ENCODE results near the gene PAFAH1B2. TPM values are rescaled to one million over a fixed set of nuclear protein-coding genes. Genes with fewer than 3 reads are reported as not detected.

Gene PAFAH1B2
- total RNA-seq, 1 experiment from 2014 or later, result 91.3 TPM

DNA sequence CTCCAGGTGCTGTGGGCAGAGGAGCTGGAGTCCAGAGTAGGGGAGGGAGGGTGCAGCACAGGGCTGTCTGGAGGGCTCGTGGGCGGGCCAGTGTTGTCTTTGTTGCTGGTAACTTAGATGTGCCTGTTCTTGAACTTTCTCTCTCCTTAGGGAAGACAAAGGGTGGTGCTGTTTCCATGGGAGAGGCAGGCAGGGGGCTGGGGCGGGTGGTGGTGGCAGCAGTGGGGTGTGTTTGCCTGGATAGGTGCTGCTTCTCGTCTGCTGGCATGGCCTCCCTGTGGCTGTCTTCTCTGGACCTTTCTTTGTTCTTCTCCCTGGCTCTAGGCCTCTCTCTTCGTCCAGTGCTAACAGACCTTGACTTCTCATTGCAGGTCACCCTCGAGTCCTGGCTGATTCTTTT is 42.9 kb downstream of the PAFAH1B2 start:
- ChIA-PET POLR2A (ENCODE audit: unreplicated experiment) (no interaction called here), CTCF (no interaction called here)
- intact Hi-C loops (cut with micrococcal nuclease; ENCODE audit: unreplicated experiment), result no loop called here
- no peaks in the 10 kb centered on the region for H3F3A ChIP-seq (ENCODE audit: insufficient read depth, low read depth)
- no TSS peak for BruUV-seq (replicated peaks)
- H3K4me3 ChIP-seq, result no peak overlapping the region
- no peaks in the 10 kb centered on the region for H4K20me1 ChIP-seq (ENCODE audit: insufficient read depth)
- no peak for DNase-seq
- H3K79me2 ChIP-seq (ENCODE audit: low read depth), result no peaks in the 10 kb centered on the region
- TF ChIP-seq EZH2 (IDR thresholded peaks at IDR 0.05; ENCODE audit: low read depth), result no peak
- TF ChIP-seq, protein P1, sequence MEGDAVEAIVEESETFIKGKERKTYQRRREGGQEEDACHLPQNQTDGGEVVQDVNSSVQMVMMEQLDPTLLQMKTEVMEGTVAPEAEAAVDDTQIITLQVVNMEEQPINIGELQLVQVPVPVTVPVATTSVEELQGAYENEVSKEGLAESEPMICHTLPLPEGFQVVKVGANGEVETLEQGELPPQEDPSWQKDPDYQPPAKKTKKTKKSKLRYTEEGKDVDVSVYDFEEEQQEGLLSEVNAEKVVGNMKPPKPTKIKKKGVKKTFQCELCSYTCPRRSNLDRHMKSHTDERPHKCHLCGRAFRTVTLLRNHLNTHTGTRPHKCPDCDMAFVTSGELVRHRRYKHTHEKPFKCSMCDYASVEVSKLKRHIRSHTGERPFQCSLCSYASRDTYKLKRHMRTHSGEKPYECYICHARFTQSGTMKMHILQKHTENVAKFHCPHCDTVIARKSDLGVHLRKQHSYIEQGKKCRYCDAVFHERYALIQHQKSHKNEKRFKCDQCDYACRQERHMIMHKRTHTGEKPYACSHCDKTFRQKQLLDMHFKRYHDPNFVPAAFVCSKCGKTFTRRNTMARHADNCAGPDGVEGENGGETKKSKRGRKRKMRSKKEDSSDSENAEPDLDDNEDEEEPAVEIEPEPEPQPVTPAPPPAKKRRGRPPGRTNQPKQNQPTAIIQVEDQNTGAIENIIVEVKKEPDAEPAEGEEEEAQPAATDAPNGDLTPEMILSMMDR (conservative IDR thresholded peaks at IDR 0.05), result no peak
- H3K27ac ChIP-seq, result no peak overlapping the region
- H3K9me3 ChIP-seq (ENCODE audit: insufficient read depth, low read depth), result no peaks in the 10 kb centered on the region
- H3K27me3 ChIP-seq (ENCODE audit: insufficient read depth, low read depth), result no peaks in the 10 kb centered on the region
- H3K36me3 ChIP-seq (ENCODE audit: low read depth), result no peaks in the 10 kb centered on the region
- no peak overlapping the region for H2AFZ ChIP-seq
- no peak overlapping the region for H3K4me2 ChIP-seq
- no peaks in the 10 kb centered on the region for H3K4me1 ChIP-seq (replicated peaks; ENCODE audit: insufficient read depth)
- H3K9me2 ChIP-seq (ENCODE audit: insufficient read depth), result no peaks in the 10 kb centered on the region

DNA sequence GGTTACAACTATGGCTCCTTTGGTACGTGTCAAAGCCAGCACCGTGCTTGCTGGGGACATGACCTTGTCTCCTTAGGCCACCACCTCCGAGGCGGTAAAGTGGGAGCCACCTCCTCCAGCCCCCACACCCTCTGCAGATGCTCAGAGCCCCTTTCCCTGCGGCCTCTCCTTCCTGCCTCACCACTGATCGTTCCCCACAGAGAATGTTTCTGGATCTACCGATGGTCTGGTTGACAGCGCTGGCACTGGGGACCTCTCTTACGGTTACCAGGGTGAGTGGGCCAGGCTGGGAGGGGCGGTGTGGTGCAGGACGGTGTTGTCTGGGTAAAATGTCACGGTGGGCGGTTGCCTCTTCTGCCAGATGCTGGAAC is 43.3 kb downstream of the PAFAH1B2 start:
- no peak overlapping the region for H3K4me3 ChIP-seq
- H3K36me3 ChIP-seq (ENCODE audit: low read depth), result no peaks in the 10 kb centered on the region
- H3K9me2 ChIP-seq (ENCODE audit: insufficient read depth), result no peaks in the 10 kb centered on the region
- no peak overlapping the region for H3K27ac ChIP-seq
- no peak overlapping the region for H3K4me2 ChIP-seq
- H2AFZ ChIP-seq, result no peak overlapping the region
- BruUV-seq (replicated peaks), result no TSS peak
- H3F3A ChIP-seq (ENCODE audit: insufficient read depth, low read depth), result no peaks in the 10 kb centered on the region
- CTCF ChIA-PET, result no interaction called here
- no peaks in the 10 kb centered on the region for H3K4me1 ChIP-seq (replicated peaks; ENCODE audit: insufficient read depth)
- H3K9me3 ChIP-seq (ENCODE audit: insufficient read depth, low read depth), result no peaks in the 10 kb centered on the region
- no peaks in the 10 kb centered on the region for H3K27me3 ChIP-seq (ENCODE audit: insufficient read depth, low read depth)
- intact Hi-C loops (cut with micrococcal nuclease; ENCODE audit: unreplicated experiment), result no loop called here
- POLR2A ChIA-PET (ENCODE audit: unreplicated experiment), result no interaction called here
- DNase-seq, result no peak
- H4K20me1 ChIP-seq (ENCODE audit: insufficient read depth), result no peaks in the 10 kb centered on the region
- no peaks in the 10 kb centered on the region for H3K79me2 ChIP-seq (ENCODE audit: low read depth)
- TF ChIP-seq, protein P1 (conservative IDR thresholded peaks at IDR 0.05), result no peak
- no peak for TF ChIP-seq EZH2 (IDR thresholded peaks at IDR 0.05; ENCODE audit: low read depth)

DNA sequence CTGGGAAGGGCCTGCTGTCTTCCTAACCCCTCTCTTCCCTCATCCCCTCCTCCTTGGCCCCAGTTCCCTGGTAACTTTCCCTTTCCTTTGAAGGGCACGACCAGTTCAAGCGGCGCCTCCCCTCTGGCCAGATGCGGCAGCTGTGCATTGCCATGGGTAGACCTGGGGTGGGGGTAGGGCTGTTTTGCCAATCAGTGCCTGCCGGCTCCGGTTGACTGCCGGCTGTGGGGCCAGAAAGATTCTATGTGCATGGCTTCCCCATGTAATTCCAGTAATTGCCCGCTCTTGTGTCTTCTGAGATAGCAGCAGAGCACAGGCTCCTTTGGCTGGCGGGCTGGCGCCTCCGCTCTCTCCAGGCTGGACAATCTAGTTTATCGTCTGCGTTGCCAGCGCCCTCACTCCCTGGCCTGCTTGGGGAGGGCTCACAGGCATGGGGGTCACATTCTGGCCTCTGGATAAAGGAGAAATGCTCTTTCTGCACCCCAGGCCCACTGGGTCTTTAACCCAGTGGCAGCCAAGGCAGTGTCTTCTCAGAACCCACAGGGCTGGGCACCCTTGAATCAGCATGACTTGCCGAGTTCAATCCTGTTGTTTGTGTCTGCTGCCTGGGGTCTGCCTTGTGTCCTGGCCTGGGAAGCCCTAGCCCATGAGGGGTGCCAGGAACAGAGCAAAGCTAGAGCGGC is 43.9 kb downstream of the PAFAH1B2 start:
- Histone ChIP-seq H2AFZ (no peak overlapping the region), H3K27ac (no peak overlapping the region), H3K79me2 (ENCODE audit: low read depth) (no peaks in the 10 kb centered on the region), H3K4me2 (no peak overlapping the region), H4K20me1 (ENCODE audit: insufficient read depth) (no peaks in the 10 kb centered on the region), H3K9me3 (ENCODE audit: insufficient read depth, low read depth) (no peaks in the 10 kb centered on the region), H3K27me3 (ENCODE audit: insufficient read depth, low read depth) (no peaks in the 10 kb centered on the region), H3K36me3 (ENCODE audit: low read depth) (no peaks in the 10 kb centered on the region), H3K4me3 (no peak overlapping the region), H3K4me1 (replicated peaks; ENCODE audit: insufficient read depth) (no peaks in the 10 kb centered on the region), H3F3A (ENCODE audit: insufficient read depth, low read depth) (no peaks in the 10 kb centered on the region), H3K9me2 (ENCODE audit: insufficient read depth) (no peaks in the 10 kb centered on the region)
- DNase-seq, result no peak
- BruUV-seq (replicated peaks), result no TSS peak
- CTCF ChIA-PET, result no interaction called here
- intact Hi-C loops (cut with micrococcal nuclease; ENCODE audit: unreplicated experiment), result no loop called here
- TF ChIP-seq EZH2 (IDR thresholded peaks at IDR 0.05; ENCODE audit: low read depth), result no peak
- TF ChIP-seq, protein P1 (conservative IDR thresholded peaks at IDR 0.05), result no peak
- POLR2A ChIA-PET (ENCODE audit: unreplicated experiment), result no interaction called here
